Measurements from ENCODE around the gene ZCCHC17.
"Not testable (repeated sequence)": the region's sequence is repeated elsewhere in the genome, so short reads cannot be mapped to it uniquely, and the experiment has no call there.

- TF ChIP-seq, protein P1, sequence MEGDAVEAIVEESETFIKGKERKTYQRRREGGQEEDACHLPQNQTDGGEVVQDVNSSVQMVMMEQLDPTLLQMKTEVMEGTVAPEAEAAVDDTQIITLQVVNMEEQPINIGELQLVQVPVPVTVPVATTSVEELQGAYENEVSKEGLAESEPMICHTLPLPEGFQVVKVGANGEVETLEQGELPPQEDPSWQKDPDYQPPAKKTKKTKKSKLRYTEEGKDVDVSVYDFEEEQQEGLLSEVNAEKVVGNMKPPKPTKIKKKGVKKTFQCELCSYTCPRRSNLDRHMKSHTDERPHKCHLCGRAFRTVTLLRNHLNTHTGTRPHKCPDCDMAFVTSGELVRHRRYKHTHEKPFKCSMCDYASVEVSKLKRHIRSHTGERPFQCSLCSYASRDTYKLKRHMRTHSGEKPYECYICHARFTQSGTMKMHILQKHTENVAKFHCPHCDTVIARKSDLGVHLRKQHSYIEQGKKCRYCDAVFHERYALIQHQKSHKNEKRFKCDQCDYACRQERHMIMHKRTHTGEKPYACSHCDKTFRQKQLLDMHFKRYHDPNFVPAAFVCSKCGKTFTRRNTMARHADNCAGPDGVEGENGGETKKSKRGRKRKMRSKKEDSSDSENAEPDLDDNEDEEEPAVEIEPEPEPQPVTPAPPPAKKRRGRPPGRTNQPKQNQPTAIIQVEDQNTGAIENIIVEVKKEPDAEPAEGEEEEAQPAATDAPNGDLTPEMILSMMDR (IDR thresholded peaks at IDR 0.05): not testable (repeated sequence)
- not testable (repeated sequence) for TF ChIP-seq POLR2A (IDR thresholded peaks at IDR 0.05)
Observed at GRCh38 chr1:31386576-31387243, 89.9 kb downstream of the ZCCHC17 start.
